Inflammatory macrophage treated with lipopolysaccharide for 1 hour (primary cell): Measurements from ENCODE around the gene COPS4.
"Not testable (repeated sequence)": the region's sequence is repeated elsewhere in the genome, so short reads cannot be mapped to it uniquely, and the experiment has no call there.

ENCODE experiments used
- DNase-seq, 2 donors: peaks; one replicate each; pipeline ENCODE4 v3.0.0-alpha.2; 2020 to 2022

Gene COPS4

GRCh38 chr4:83089410-83090157 lies 54.6 kb downstream of the COPS4 start:
- no peak for DNase-seq

- DNase-seq, result no peak
Measured at GRCh38 chr4:83093060-83093640, 58.2 kb downstream of the COPS4 start.

- DNase-seq, result no peak
Measured at GRCh38 chr4:83096397-83096796, 61.4 kb downstream of the COPS4 start.

GRCh38 chr4:83104991-83105390 lies 70.0 kb downstream of the COPS4 start:
- DNase-seq, result no peak

GRCh38 chr4:83107631-83108030 lies 72.6 kb downstream of the COPS4 start:
- DNase-seq, result no peak

GRCh38 chr4:83108101-83108861 lies 73.3 kb downstream of the COPS4 start:
- DNase-seq, result peak in 1 of 2 donors; percentile 35

GRCh38 chr4:83109480-83110222 lies 74.7 kb downstream of the COPS4 start:
- peak in 1 of 2 donors; percentile 69 for DNase-seq

- peak; percentile 70 to 90 for DNase-seq
Measured at GRCh38 chr4:83110223-83110945, 75.4 kb downstream of the COPS4 start.

GRCh38 chr4:83110970-83111750 lies 76.2 kb downstream of the COPS4 start:
- DNase-seq, result no peak

- DNase-seq, result not testable (repeated sequence)
Measured at GRCh38 chr4:83111751-83112141, 76.8 kb downstream of the COPS4 start.

- DNase-seq, result peak; percentile 33 to 68
Measured at GRCh38 chr4:83112231-83112630, 77.2 kb downstream of the COPS4 start.

- DNase-seq, result peak in 1 of 2 donors; percentile 41
Measured at GRCh38 chr4:83112678-83113428, 77.9 kb downstream of the COPS4 start.

- DNase-seq, result no peak
Measured at GRCh38 chr4:83113429-83113786, 78.4 kb downstream of the COPS4 start.

GRCh38 chr4:83114576-83114975 lies 79.6 kb downstream of the COPS4 start, which contains the start of gene PLAC8:
Gene PLAC8 (minus strand): TSS chr4:83114729. CDS start chr4:83107921, 6,808 bp downstream.
- peak in 1 of 2 donors; percentile 66 for DNase-seq

GRCh38 chr4:83115000-83115399 lies 80.0 kb downstream of the COPS4 start:
- no peak for DNase-seq

- DNase-seq, result no peak
Measured at GRCh38 chr4:83115656-83116285, 80.8 kb downstream of the COPS4 start.

- DNase-seq, result no peak
Measured at GRCh38 chr4:83118869-83119268, 83.9 kb downstream of the COPS4 start.

GRCh38 chr4:83121246-83121645 lies 86.3 kb downstream of the COPS4 start:
- DNase-seq, result no peak

GRCh38 chr4:83124111-83124780 lies 89.3 kb downstream of the COPS4 start:
- peak; percentile 78 to 85 for DNase-seq
